HEK293T (cell line): Measurements from ENCODE around the gene RFX3.

ENCODE experiments used
- ELF4 ChIP-seq: fragments of 450-650 bp; IDR thresholded peaks from 2 replicates; pipeline ENCODE4 v1.6.1; 2017; ENCODE audit warnings: antibody characterized with exemption
- FOXK2 ChIP-seq: fragments of 450-650 bp; IDR thresholded peaks from 2 replicates; pipeline ENCODE4 v1.6.1; 2016; ENCODE audit warnings: mild to moderate bottlenecking
- LEF1 ChIP-seq: fragments of 450-650 bp; IDR thresholded peaks from 2 replicates; pipeline ENCODE4 v1.6.1; 2017; ENCODE audit warnings: mild to moderate bottlenecking, borderline replicate concordance
- NFRKB ChIP-seq: fragments of 450-650 bp; IDR thresholded peaks from 2 replicates; pipeline ENCODE4 v1.6.1; 2016; ENCODE audit warnings: mild to moderate bottlenecking, moderate library complexity
- PKNOX1 ChIP-seq: fragments of 450-650 bp; IDR thresholded peaks from 2 replicates; pipeline ENCODE4 v1.6.1; 2016
- SP1 ChIP-seq: fragments of 450-650 bp; IDR thresholded peaks from 2 replicates; pipeline ENCODE4 v1.6.1; 2017
- TARDBP ChIP-seq: fragments of 450-650 bp; IDR thresholded peaks from 2 replicates; pipeline ENCODE4 v1.6.1; 2016

GRCh38 chr9:3526997-3527940, 1.5 kb upstream of the RFX3 start:
- TF ChIP-seq LEF1 (no peak), SP1 (no peak), NFRKB (no peak), ELF4 (no peak), FOXK2 (no peak), TARDBP (no peak), PKNOX1 (no peak)
